ENCODE results near the gene SERPINB6.

Gene SERPINB6

DNA sequence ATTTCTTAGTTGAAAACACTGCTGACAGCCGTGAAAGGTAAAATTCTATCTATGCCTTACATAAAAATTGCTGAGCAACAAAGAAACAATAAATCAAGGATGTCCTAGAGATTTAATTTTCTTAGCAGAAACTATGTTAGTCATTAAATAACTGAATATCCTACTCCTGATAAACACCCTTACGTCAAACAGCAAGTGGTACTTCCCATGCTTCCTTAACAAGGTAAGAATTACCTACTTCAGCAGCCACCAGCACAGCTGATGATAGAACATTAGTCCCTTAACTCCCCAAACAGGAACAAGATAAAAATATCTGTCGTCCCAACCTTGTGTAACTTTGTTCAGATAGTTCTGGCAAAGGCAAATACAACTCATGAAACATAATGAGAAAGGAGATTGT, 8.7 kb downstream of the SERPINB6 start:
- Histone ChIP-seq H3K4me3 (no peak overlapping the region), H3K27ac (peak overlapping the region in 1 of 21 experiments; percentile 34)

DNA sequence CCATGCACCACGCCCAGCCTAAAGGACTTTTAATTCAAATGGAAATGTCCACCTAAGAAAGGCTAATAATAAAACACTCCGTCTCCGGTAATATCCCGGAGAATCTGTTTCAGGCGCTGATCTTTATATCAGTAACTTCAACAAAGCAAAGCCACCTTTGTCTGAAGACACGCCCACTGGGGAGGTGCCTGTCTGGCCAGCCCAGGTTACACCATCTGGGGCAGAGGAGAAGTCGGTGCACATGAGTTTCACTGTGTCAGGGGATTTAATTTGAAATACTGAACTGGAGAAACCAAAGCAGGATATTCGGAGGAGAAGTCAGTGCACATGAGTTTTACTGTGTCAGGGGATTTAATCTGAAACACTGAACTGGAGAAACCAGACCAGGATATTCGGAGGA, 9.4 kb downstream of the SERPINB6 start:
- Histone ChIP-seq H3K27ac (peak overlapping the region in 1 of 21 experiments; percentile 34), H3K4me3 (no peak overlapping the region)

DNA sequence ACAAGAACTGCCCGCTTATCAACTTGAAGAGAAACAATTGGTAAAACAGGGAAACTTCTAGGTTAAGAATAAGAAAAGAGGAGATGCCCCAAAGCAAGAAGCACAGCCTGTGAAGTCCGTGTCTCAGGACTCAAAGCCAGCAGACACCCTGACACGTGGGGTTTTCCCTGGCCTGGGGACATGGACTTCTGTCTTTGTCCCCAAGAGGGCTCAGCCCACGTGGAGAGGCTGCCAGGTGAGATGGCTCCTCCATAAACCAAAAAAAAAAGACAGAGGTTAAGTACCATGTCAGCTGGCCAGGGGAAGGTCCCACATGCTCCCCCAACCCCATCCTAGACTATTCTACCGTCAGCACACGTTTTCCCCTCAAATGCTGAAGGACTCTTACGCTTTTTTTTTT, 9.9 kb downstream of the SERPINB6 start:
- H3K4me3 ChIP-seq, result no peak overlapping the region
- peak overlapping the region in 2 of 21 experiments; percentile 22 to 50 for H3K27ac ChIP-seq

DNA sequence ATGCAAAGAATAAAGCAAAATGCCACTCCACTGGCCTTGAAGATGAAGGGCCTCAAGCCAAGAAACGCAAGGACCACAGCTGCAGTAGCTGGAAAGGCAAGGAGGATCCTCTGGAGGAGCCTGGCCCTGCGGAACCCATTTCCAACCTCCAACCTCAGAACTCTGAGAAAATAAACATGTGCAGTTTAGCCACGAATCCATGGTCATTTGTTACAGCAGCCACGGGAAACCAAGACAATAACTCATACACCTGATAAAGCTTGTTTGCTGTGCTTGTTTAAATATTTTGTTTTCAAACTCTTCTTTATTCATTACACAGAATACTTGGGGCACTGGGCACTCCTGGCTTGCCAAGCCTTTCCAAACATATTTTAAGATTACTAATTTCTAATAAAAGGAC, 10.4 kb downstream of the SERPINB6 start:
- H3K4me3 ChIP-seq, result no peak overlapping the region
- H3K27ac ChIP-seq, result peak overlapping the region in 2 of 21 experiments; percentile 50 to 60

DNA sequence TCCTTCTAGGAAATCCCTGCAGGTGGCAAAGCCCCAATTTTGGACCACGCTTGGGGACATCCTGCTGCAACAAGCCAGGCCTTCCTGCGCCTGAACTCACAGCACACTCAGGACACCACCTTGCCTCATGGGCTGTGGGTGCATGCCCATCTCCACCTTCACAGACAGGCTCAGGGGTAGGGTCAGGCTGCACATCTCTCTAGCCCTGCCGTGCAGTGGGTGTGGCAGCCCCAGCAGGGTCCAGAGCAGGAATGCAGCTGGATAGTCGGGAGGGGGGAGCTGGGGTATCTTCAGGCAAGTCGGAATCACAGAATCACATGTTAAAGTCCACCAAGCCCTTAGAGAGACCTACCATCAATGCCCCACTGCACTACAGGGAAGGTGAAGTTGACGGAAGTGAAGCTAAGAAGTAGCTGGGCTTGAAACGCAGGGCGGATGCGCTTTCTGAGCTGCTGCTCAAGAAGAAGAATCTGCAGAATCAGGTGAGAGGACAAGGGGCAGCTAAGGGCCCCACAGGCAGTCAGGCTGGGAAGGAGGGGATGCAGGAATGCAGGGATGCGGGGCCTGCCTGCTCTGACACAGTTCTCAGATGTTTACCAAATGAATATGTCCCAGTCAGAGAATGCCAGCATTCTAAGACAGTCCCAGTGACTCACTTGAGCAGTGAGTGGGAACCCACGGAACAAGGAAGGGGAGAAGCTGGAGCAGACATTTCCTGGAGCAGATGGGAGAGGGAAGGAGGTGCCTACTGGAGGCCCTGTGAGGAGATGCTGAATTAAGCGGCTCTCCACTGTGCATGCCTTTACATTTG, 11.3 kb downstream of the SERPINB6 start:
- Histone ChIP-seq H3K4me3 (no peak overlapping the region), H3K27ac (peak overlapping the region in 2 of 21 experiments; percentile 27 to 60)

DNA sequence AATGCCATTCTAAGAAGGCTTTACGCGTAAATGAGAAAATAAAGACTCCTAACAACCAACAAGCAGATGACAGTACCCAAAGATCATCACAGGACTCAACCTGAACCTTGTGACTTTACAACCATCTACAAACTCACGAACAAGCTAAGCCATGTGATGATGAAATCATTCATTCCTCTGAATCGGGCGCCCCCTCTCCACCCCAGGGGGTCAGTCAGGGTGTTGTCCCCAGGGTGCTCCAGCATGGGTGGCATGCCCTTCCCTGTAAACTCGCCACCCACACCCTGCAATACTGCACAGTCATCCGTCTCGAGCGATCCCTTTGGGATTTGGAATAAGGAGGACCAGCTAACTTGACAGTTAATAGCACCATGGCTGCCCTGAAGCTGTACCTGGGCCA, 12.6 kb downstream of the SERPINB6 start:
- peak overlapping the region in 4 of 21 experiments; percentile 14 to 52 (median 33) for H3K27ac ChIP-seq

DNA sequence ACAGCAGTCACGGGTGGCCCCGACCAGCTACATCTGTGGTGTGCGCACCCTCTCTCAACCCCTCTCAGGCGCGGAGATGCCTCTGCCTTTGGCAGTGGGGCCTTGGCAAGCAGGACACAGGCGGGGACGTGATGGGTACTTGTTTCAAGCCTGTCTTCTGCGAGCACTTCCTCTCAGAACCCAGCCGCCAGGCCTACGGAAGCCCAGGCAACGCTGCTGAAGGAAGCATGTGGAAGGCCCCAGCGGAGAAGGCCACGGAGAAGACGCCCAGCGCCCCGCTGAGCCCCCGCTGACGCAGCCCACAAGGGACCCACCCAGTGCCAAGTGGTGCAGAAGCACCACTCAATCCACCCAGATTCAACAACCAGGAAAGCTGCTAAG, 13.0 kb downstream of the SERPINB6 start:
- H3K4me3 ChIP-seq, result no peak overlapping the region
- H3K27ac ChIP-seq, result peak overlapping the region in 9 of 21 experiments; percentile 4 to 67 (median 33)

More for the DNA sequence above, 12.6 kb downstream of the SERPINB6 start:
- no peak overlapping the region for H3K4me3 ChIP-seq

DNA sequence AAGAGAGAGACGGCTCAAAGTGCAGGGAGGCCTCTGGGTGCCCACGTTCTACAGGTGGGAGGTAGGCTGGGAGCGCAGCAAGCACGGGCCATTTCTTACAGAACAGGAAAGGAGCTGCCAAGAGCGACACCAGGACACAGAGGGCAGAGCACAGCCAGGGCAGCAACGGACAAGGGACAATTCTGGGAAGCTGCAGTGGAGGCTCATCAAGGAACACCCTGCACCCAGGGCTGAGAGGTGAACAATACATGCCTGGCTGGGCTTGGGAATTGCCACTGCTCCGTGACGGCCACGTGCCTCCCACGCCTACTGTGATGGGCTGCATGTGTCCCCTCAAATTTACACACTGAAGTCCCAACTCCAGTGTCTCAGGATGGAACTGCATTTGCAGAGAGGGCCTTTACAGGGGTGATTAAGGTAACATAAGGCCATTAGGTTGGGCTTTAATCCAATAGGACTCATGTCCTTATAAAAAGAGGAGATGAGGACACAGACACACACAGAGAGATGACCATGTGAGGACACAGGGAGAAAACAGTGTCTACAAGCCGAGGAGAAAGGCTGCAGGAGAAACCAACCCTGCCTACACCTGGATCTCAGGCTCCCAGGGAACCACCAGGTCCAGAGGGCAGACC, 13.6 kb downstream of the SERPINB6 start:
- Histone ChIP-seq H3K27ac (peak overlapping the region in 10 of 21 experiments; percentile 4 to 67 (median 36)), H3K4me3 (no peak overlapping the region)

DNA sequence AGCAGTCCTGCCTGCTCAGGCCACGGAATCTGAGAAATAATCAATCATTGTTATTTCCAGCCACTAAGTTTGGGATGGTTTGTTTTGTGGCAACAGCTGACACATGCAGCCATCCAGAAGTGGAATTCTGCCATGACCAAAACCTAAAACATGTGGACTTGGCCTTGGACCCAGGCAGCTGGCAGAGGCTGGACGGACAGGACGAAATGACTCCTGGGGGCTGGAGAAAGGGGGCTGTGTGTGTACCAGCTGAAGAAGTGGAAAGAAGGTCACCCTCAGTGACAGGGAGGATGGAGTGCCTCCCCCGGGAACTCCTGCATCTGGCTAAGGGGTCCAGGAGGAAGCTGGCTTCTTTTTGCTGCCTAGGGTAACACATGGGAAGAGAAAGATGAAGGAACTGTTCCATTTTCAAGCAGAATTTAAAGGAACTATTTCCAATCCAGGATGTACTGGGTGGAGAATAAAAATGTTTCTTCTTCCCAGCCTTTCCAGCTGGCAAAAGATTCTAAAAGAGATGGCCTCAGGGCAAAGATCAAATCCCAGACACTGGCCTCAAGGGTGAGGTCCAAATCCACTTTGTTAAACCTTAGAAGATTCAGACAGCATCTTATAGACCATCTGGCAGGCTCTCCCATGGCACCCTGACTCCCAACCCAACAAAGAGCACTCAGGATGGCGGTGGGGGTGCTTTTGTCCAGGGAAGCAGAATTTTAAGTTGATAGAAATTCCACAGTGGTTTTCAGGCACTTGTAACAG, 14.3 kb downstream of the SERPINB6 start:
- Histone ChIP-seq H3K27ac (peak overlapping the region in 9 of 21 experiments; percentile 4 to 67 (median 32)), H3K4me3 (no peak overlapping the region)

DNA sequence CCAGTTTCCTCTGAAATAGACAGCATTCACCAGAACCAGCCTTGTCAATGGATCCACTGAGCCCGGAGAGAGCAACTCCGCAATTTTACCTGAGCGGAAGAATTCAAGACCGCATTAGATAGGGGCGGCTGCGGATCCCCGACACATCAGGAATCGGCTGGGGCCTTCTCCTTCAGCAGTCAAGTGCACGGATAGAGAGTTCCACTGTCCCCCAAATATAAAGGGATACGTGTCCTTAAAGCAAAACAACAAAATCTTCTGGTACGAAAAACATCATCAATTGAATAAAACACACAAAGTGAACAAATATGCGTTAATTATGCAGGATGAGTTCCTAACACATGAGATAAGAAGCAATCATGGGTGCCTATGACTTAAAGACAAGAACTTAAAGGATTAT, 18.3 kb downstream of the SERPINB6 start:
- H3K4me3 ChIP-seq, result no peak overlapping the region
- H3K27ac ChIP-seq, result peak overlapping the region in 12 of 21 experiments; percentile 3 to 68 (median 40)

DNA sequence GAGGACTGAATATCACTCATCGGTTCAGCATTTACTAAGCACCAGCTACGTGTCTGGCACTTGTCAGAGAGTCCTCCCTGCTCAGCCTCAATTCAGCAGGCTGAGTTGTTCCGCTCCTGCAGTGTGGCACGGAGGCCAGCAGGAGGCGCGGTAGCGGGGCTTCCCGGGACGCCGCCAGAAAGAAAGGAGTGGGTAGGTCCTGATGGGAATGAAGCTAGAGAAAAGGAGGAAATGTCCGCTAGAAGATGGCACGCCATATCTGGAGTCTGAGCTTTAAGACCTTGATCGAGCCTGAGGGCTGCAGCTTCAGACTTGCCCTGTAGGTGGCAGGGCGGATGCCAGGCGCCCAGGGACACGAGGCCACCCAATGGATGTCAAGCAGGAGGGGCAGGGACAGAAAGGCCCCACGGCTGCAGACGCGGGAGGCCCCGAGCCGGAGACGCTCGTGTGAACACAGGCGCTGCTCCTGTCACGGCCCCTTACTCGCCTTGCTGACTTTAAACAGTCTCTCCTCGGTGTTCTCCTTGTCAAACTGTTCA, 18.7 kb downstream of the SERPINB6 start:
- Histone ChIP-seq H3K27ac (peak overlapping the region in 14 of 21 experiments; percentile 3 to 68 (median 40)), H3K4me3 (peak overlapping the region in 1 of 7 experiments; percentile 25)

DNA sequence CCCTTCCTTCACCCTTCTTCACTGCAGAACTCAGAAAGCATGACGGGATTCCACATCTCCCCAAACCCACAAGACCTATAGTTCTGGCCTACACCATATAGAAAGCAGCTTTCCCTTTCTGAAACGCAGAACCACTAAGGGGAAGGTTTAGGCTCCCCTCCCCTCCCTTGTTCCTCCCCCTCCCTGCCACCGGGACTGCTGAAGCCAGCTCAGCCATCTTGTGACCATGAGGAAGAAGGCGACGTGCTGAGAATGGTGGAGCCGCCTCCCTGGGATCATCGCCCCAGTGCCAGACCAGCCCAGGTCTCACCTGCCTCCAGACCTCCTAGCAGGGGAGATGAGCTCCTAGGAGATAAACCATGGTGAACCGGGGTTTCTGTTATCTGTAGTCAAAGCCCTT, 19.6 kb downstream of the SERPINB6 start:
- peak overlapping the region in 12 of 21 experiments; percentile 21 to 70 (median 54) for H3K27ac ChIP-seq
- no peak overlapping the region for H3K4me3 ChIP-seq

DNA sequence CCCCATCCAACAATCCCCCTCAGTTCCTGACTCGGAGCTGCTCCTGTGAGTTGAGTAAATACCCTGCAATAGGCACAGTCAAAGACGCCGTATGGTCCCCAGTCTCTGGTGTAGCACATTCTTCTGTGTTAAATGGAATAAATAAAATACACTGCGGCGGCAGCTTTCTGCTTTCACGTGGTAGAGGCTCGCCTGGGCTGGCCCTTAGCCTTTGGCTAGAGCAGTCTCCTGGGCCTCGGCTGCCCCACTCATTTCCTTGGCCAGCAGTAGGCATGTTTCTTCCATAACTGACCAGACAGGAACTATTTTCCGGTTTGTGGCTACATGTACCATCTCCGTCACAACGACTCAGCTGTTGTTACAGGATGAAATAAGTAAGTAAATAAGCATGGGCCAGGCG, 20.7 kb downstream of the SERPINB6 start:
- Histone ChIP-seq H3K4me3 (no peak overlapping the region), H3K27ac (peak overlapping the region in 1 of 21 experiments; percentile 21)

DNA sequence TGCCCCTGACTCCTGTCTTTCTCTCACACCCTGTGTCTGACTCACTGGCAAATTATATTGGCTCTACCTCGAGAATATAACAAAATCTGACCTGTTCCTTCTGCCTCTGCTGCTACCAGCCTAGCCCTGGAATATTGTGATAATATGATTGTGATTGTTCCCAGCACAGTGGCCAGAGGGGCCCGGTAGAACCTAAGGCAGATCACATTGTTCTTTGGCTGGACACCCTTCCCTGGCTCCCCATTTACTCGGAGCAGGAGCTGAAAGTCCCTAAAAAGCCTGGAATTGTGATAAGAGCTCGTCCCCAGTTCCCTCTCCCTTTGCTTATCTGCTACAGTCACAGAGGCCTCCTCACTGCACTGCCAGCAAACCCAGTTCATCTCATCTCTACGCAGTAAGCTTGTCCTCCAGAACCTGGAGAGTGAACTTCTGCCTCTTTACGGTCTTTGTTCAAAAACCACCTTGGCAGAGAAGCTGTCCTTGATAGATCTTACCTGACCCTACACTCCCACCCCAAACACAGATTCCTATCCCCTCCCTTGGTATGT, 21.8 kb downstream of the SERPINB6 start:
- no peak overlapping the region for H3K4me3 ChIP-seq
- no peak overlapping the region for H3K27ac ChIP-seq

DNA sequence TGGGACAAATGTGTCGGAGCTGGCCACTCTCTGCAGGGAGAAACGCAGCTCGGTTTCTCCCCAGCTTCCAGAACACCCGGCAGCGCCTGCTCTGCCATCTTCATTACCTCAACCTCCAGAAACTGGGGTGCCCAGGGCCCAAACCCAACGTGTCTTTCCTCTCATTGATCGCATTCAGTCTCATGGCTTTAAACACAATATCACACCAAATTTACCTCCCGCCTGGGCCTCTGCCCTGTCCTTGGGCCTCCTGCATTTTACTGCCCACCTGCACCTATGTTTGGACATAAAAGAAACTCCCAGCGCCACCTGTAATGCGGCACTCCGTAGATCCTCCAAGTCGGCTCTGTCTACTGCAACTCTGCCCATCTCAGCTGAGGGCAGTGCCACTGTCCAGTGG, 22.2 kb downstream of the SERPINB6 start:
- Histone ChIP-seq H3K27ac (no peak overlapping the region), H3K4me3 (no peak overlapping the region)

DNA sequence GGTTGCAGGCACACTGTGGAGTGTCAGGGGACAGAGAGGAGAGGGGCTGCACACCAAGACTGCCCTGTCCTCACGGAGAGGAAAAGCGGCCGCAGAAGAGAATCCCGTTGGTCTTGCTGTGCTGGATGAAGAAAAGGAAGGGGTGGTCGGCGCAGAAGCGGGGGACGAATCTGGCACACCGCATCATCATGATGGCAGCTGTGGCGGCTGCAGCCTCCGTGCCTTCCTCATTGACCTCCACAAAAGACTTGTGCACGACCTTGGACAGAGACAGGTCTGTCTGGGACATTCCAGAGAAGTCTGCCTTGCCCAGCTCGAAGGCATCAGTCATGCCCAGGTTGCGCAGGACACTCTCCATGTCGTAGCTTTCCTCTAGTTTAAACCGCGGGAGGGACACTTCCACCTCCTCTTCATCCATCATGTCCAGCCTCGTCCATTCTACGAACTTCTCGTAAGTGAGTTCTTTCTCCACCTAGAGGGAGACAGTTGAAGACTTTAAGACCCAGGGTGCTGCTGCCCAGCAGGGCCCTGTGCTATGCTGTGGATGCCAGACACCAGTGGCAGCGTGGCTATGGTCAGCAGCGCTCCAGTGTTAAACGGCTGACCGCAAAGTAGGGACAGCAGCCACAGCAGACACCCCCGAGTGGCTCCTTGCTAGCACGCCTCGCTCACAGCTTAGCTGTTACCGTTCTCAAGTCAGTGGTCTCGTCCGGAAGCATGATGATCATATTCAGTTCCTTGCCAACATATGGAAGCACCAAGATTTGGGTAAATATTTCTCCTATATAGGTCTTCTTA, 22.9 kb downstream of the SERPINB6 start:
- Histone ChIP-seq H3K27ac (no peak overlapping the region), H3K4me3 (no peak overlapping the region)

DNA sequence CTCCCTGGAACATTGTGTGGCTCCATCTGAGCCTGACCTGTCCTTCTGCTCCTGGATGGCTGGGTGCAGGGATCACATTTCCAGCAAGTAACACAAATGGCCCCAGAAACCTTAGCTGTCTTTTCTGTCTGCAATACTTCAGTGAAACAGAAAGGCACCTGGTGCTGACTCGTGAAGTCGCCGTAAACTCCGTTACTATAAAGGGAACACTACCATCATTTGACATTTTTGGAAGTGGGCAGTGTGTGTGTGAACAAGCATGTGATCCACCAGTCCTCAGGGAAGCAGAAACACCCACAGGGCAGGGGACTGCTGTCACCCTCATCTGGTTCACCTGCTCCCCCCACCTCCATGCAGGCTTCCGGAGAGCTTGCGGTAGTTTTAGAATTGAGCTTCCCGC, 23.9 kb downstream of the SERPINB6 start:
- no peak overlapping the region for H3K4me3 ChIP-seq
- no peak overlapping the region for H3K27ac ChIP-seq

DNA sequence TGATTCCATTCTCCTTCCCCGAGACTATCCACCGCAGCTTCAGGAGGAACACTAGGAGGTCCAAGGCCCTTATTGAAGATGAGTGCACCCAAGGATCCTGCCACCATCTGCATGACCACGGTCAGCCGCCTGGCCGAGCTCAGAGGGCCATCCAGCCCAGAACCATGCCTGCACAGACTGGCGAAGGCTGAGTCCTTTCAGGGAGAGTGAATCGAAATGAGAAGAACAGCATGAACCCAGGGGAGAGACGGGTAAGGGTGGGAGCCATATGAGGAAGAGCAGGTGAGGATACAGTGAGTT, 26.3 kb downstream of the SERPINB6 start:
- no peak overlapping the region for H3K27ac ChIP-seq
- no peak overlapping the region for H3K4me3 ChIP-seq

All from skin epidermis (tissue), 12 donors.